Liver (tissue), 3 donors: ENCODE results near the gene IP6K3.

Experiments
- JUND ChIP-seq, 2 donors: IDR thresholded peaks; 2 replicates each; pipeline ENCODE4 v1.6.1; 2016; ENCODE audit warnings: antibody characterized with exemption in 2 of 2
- SP1 ChIP-seq: IDR thresholded peaks from 2 replicates; pipeline ENCODE4 v1.6.1; 2018; ENCODE audit warnings: antibody characterized with exemption, mild to moderate bottlenecking
- TF ChIP-seq, protein P1 (sequence below): fragments of 150-350 bp; IDR thresholded peaks from 2 replicates; pipeline ENCODE4 v1.5.1; 2017; ENCODE audit warnings: improper control_type of control experiment, low read depth, low read length; ENCODE audit not compliant: missing input control
- TF ChIP-seq, protein P2 (sequence below): IDR thresholded peaks from 2 replicates; pipeline ENCODE4 v1.6.1; 2016; ENCODE audit warnings: antibody characterized with exemption
- TF ChIP-seq, protein P3 (sequence below): IDR thresholded peaks from 2 replicates; pipeline ENCODE4 v1.6.1; 2016; ENCODE audit warnings: antibody characterized with exemption
- donor health status: healthy.
- donor health status: healthy.

DNA sequence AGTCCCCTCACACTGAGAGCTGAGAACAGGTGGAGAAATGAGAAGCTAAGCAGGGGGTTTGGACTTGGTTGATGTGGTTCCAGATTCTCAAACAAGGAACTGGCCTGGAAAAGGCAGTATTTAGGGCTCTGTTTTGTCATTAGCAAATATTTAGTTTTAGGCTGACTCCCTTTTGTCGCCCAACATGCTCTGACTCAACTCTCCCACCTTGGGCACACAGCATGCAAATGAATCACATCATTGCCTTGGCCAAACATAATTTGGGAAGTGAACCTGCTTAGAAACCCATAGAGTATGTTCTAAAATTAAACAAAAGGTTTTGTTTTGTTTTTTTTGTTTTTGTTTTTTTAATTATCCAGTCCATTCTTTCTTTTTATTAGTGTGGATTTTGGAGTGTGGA lies 25.7 kb downstream of the IP6K3 start:
- TF ChIP-seq JUND (IDR thresholded peaks at IDR 0.05) (no peak), SP1 (no peak)
- TF ChIP-seq, protein P1, sequence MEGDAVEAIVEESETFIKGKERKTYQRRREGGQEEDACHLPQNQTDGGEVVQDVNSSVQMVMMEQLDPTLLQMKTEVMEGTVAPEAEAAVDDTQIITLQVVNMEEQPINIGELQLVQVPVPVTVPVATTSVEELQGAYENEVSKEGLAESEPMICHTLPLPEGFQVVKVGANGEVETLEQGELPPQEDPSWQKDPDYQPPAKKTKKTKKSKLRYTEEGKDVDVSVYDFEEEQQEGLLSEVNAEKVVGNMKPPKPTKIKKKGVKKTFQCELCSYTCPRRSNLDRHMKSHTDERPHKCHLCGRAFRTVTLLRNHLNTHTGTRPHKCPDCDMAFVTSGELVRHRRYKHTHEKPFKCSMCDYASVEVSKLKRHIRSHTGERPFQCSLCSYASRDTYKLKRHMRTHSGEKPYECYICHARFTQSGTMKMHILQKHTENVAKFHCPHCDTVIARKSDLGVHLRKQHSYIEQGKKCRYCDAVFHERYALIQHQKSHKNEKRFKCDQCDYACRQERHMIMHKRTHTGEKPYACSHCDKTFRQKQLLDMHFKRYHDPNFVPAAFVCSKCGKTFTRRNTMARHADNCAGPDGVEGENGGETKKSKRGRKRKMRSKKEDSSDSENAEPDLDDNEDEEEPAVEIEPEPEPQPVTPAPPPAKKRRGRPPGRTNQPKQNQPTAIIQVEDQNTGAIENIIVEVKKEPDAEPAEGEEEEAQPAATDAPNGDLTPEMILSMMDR, result no peak
- TF ChIP-seq, protein P2, sequence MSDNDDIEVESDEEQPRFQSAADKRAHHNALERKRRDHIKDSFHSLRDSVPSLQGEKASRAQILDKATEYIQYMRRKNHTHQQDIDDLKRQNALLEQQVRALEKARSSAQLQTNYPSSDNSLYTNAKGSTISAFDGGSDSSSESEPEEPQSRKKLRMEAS, result no peak
- TF ChIP-seq, protein P3, sequence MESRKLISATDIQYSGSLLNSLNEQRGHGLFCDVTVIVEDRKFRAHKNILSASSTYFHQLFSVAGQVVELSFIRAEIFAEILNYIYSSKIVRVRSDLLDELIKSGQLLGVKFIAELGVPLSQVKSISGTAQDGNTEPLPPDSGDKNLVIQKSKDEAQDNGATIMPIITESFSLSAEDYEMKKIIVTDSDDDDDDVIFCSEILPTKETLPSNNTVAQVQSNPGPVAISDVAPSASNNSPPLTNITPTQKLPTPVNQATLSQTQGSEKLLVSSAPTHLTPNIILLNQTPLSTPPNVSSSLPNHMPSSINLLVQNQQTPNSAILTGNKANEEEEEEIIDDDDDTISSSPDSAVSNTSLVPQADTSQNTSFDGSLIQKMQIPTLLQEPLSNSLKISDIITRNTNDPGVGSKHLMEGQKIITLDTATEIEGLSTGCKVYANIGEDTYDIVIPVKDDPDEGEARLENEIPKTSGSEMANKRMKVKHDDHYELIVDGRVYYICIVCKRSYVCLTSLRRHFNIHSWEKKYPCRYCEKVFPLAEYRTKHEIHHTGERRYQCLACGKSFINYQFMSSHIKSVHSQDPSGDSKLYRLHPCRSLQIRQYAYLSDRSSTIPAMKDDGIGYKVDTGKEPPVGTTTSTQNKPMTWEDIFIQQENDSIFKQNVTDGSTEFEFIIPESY, result no peak
